HG03196 (cell line): ENCODE measurements around the gene SOX3.

Source experiments
- ATAC-seq: cut with Tn5 transposase; IDR thresholded peaks from one replicate; pipeline ENCODE4 v1.9.1; 2021; ENCODE audit not compliant: unreplicated experiment

SOX3 gene

DNA sequence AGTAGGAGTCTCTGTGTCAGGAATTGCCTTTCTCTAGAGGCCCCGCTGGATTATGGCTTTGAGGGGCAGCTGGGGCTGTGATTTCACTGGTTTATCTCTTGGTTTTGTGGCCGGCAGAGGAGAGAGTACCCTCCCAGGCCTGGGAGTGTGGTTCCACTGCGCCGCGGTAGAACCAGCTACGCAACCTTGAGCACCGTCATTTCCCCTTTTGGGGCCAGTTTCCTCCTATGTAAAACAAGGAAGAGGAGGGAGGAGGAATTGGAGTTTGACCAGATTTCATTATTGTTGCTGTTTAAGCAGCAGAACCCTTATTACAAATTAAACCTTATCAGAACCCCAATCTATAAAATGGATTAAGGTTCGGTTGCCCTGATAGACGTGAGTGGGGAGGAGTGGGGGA lies 4.4 kb downstream of the SOX3 start:
- no peak for ATAC-seq

DNA sequence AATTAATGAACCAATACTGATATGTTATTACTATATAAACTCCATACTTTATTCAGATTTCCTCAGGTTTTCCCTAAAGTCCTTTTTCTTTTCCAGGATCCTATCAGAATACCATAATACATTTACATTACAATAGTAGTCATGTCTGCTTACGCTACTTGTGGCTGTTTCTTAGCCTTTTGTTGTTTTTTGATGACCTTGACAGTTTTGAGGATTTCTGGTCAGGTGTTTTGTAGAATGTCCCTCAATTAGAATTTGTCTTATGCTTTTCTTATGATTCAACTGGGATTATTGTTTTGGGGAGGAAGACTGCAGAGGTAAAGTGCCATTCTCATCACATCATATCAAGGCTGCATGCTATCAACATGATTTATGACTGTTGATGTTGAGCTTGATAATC lies 9.1 kb downstream of the SOX3 start:
- no peak for ATAC-seq

DNA sequence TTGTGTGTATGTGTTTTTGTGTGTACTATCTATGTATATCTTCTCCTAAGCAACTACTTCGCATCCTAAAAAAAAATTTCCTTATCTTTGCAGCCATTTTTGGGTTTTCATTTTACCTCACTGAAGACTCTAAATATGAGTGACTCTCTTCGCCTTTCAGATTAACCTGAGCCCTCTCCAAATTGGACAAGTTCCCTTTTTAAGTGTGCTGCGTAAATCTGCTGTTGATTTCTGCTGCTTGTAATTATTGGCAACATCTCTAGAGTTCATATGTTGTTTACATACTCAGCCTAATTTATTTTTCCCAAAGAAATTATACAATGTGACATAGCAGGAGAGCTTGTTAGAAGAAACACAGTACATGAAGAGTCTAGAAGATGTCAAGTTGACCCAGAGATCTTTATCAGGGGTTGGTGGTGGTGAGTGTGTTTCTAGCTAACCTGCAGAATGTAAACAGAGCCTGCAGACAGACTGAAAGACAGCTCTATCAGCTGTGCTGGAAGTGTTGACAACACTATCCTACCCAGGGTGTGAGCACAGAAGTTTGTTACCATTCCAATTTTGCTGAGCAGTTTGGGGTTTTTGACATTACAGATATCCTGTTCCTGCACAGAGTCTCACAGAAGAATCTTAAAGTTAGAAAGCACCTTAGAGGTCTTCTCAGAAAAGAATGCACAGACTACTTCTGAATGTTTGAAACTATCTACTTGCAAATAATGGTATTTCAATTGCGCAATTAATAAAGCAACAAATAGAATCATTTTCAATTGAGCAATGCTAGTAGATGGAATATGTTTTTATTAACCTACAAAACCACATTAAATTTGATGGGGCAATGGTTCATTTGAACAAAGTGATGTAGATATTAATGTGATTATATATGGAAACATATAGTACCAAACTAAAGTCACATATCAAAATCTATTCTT lies 12.5 kb downstream of the SOX3 start:
- ATAC-seq, result no peak

- no peak for ATAC-seq
Observed at GRCh38 chrX:140480765-140481164, 24.1 kb downstream of the SOX3 start.

GRCh38 chrX:140477987-140478386 lies 26.9 kb downstream of the SOX3 start:
- ATAC-seq, result no peak

DNA sequence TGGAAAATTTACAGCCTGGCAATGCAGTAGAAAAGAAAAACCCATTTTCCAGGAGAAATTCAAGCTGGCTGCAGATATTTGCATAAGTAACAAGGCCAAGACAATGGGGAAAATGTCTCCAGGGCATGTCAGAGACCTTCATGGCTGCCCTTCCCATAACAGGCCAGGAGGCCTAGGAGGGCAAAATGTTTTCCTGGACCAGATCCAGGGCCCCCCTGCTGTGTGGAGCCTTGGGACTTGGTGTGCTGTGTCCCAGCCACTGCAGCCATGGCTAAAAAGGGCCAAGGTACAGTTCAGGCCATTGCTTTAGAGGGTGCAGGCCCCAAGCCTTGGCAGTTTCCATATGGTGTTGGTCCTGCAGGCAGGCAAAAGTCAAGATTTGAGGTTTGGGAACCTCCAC lies 29.8 kb downstream of the SOX3 start:
- ATAC-seq, result no peak

- no peak for ATAC-seq
Observed at GRCh38 chrX:140467211-140467610, 37.7 kb downstream of the SOX3 start.
